DOHH2 (cell line): ENCODE data around the gene CYS1.

Experiments
- H3F3A ChIP-seq: fragments of 200-600 bp; sonication (generic), shearing (Covaris generic); 2 replicates; pipeline ENCODE4 v1.6.0; 2016; ENCODE audit warnings: antibody characterized with exemption, mild to moderate bottlenecking; ENCODE audit not compliant: control insufficient read depth, insufficient read depth
- H3K27ac ChIP-seq: fragments of 200-600 bp; sonication (generic); 2 replicates; pipeline ENCODE4 v1.5.1; 2014; ENCODE audit warnings: low read depth, mild to moderate bottlenecking, low read length, moderate library complexity
- H3K27me3 ChIP-seq: fragments of 200-600 bp; sonication (generic); 2 replicates; pipeline ENCODE4 v1.6.1; 2014; ENCODE audit warnings: mild to moderate bottlenecking, low read length, mixed read lengths; ENCODE audit not compliant: control insufficient read depth
- H3K36me3 ChIP-seq: fragments of 200-600 bp; sonication (generic); 2 replicates; pipeline ENCODE4 v1.6.1; 2014; ENCODE audit warnings: mild to moderate bottlenecking, low read length, moderate library complexity, mixed read lengths; ENCODE audit not compliant: control insufficient read depth
- H3K4me1 ChIP-seq: fragments of 200-600 bp; sonication (generic); 2 replicates; pipeline ENCODE4 v1.6.1; 2014; ENCODE audit warnings: mild to moderate bottlenecking, low read length, mixed read lengths; ENCODE audit not compliant: control insufficient read depth
- H3K4me2 ChIP-seq: fragments of 200-600 bp; sonication (generic); 2 replicates; pipeline ENCODE4 v1.6.0; 2014; ENCODE audit warnings: mild to moderate bottlenecking, low read length, moderate library complexity
- H3K4me3 ChIP-seq: fragments of 200-600 bp; sonication (generic); 2 replicates; pipeline ENCODE4 v1.5.1; 2014; ENCODE audit warnings: mild to moderate bottlenecking, low read length, mixed read lengths
- H3K79me2 ChIP-seq: fragments of 200-600 bp; sonication (generic); 2 replicates; pipeline ENCODE4 v1.6.1; 2014; ENCODE audit warnings: mild to moderate bottlenecking, low read length, mixed read lengths; ENCODE audit not compliant: control insufficient read depth
- H3K9me2 ChIP-seq: fragments of 200-600 bp; sonication (generic); replicated peaks from 2 replicates; pipeline ENCODE4 v1.6.1; 2014; ENCODE audit warnings: mild to moderate bottlenecking, low read length, mixed read lengths; ENCODE audit not compliant: control insufficient read depth
- H3K9me3 ChIP-seq: fragments of 200-600 bp; sonication (generic); 2 replicates; pipeline ENCODE4 v1.6.1; 2014; ENCODE audit warnings: antibody characterized with exemption, low read length, mixed read lengths; ENCODE audit not compliant: control insufficient read depth, insufficient read depth
- H4K20me1 ChIP-seq: fragments of 200-600 bp; sonication (generic); 2 replicates; pipeline ENCODE4 v1.6.0; 2014; ENCODE audit warnings: low read depth, mild to moderate bottlenecking, antibody characterized with exemption, low read length, moderate library complexity; ENCODE audit not compliant: control insufficient read depth, insufficient read depth
- CTCF ChIP-seq: fragments of 200-600 bp; sonication (generic); IDR thresholded peaks from one replicate; pipeline ENCODE4 v1.5.1; 2014; ENCODE audit warnings: antibody characterized with exemption, mild to moderate bottlenecking, low read depth, low read length; ENCODE audit not compliant: poor library complexity, severe bottlenecking
- EZH2phosphoT487 ChIP-seq: fragments of 200-600 bp; sonication (generic); IDR thresholded peaks from 2 replicates; pipeline ENCODE4 v1.6.1; 2017; ENCODE audit warnings: borderline replicate concordance, mild to moderate bottlenecking, antibody characterized with exemption, low read length, moderate library complexity, mixed read lengths

CYS1 gene

GRCh38 chr2:10079266-10079869 lies 843 bp downstream of the CYS1 start:
- Histone ChIP-seq H3K4me1 (peaks cover 54% of the 10 kb centered on the region), H3K4me2 (peak overlapping the region; percentile 64), H3K36me3 (no peaks in the 10 kb centered on the region), H3K4me3 (peak overlapping the region; percentile 74), H3K79me2 (no peaks in the 10 kb centered on the region), H3K27ac (no peak overlapping the region), H3K9me2 (no peaks in the 10 kb centered on the region), H4K20me1 (no peaks in the 10 kb centered on the region), H3K27me3 (peaks cover 21% of the 10 kb centered on the region), H3F3A (peaks cover 29% of the 10 kb centered on the region), H3K9me3 (no peaks in the 10 kb centered on the region)
- peak; percentile 62; the same call in 1 of the 2 replicates for TF ChIP-seq EZH2phosphoT487
- peak; percentile 26 for TF ChIP-seq CTCF

GRCh38 chr2:10078704-10079265 lies 1.4 kb downstream of the CYS1 start:
- no peaks in the 10 kb centered on the region for H3K9me3 ChIP-seq
- TF ChIP-seq CTCF = no peak
- TF ChIP-seq EZH2phosphoT487 = no peak
- H4K20me1 ChIP-seq = no peaks in the 10 kb centered on the region
- H3K27me3 ChIP-seq = peaks cover 24% of the 10 kb centered on the region
- no peaks in the 10 kb centered on the region for H3K36me3 ChIP-seq
- peaks cover 24% of the 10 kb centered on the region for H3F3A ChIP-seq
- no peaks in the 10 kb centered on the region for H3K9me2 ChIP-seq
- H3K4me2 ChIP-seq = peak overlapping the region; percentile 64
- H3K4me1 ChIP-seq = peaks cover 48% of the 10 kb centered on the region
- H3K4me3 ChIP-seq = peak overlapping the region; percentile 74
- no peaks in the 10 kb centered on the region for H3K79me2 ChIP-seq
- H3K27ac ChIP-seq = no peak overlapping the region

GRCh38 chr2:10078001-10078400 lies 2.2 kb downstream of the CYS1 start:
- no peak overlapping the region for H3K27ac ChIP-seq
- H3K36me3 ChIP-seq = no peaks in the 10 kb centered on the region
- no peaks in the 10 kb centered on the region for H3K9me2 ChIP-seq
- no peaks in the 10 kb centered on the region for H3K79me2 ChIP-seq
- TF ChIP-seq EZH2phosphoT487 (no peak), CTCF (no peak)
- no peak overlapping the region for H3K4me3 ChIP-seq
- no peaks in the 10 kb centered on the region for H3K9me3 ChIP-seq
- H3K27me3 ChIP-seq = peaks cover 24% of the 10 kb centered on the region
- peaks cover 43% of the 10 kb centered on the region for H3K4me1 ChIP-seq
- peaks cover 18% of the 10 kb centered on the region for H3F3A ChIP-seq
- no peak overlapping the region for H3K4me2 ChIP-seq
- no peaks in the 10 kb centered on the region for H4K20me1 ChIP-seq
